Activated CD4-positive, alpha-beta T cell treated with anti-CD3 and anti-CD28 coated beads for 24 hours (primary cell): ENCODE results near the gene UBE2N.

ENCODE experiments used
- DNase-seq, 2 donors: peaks; one replicate each; pipeline ENCODE4 v3.0.0-alpha.2; 2020; ENCODE audit warnings: low read depth in 2 of 2

UBE2N gene

GRCh38 chr12:93441617-93442410 is at the start of gene UBE2N:
Gene UBE2N (minus strand): TSS chr12:93441947. CDS start chr12:93441884, 63 bp downstream.
- peak; percentile 93 to 95 for DNase-seq

- DNase-seq: no peak
Measured at GRCh38 chr12:93484315-93484981, 42.7 kb upstream of the UBE2N start.

- DNase-seq: no peak
Measured at GRCh38 chr12:93483151-93483807, 41.5 kb upstream of the UBE2N start.

GRCh38 chr12:93482721-93483120 is 41.0 kb upstream of the UBE2N start:
- DNase-seq: no peak

GRCh38 chr12:93476555-93476954 is 34.8 kb upstream of the UBE2N start:
- DNase-seq: no peak

- no peak for DNase-seq
Measured at GRCh38 chr12:93469386-93469785, 27.6 kb upstream of the UBE2N start.

GRCh38 chr12:93468008-93468371 is 26.2 kb upstream of the UBE2N start:
- no peak for DNase-seq

GRCh38 chr12:93467351-93468007 is 25.7 kb upstream of the UBE2N start, which contains the start of gene MRPL42:
Gene MRPL42 (plus strand): TSS chr12:93467514. CDS start chr12:93469286, 1,772 bp downstream.
- peak; percentile 88 for DNase-seq

GRCh38 chr12:93466625-93467350 is 25.0 kb upstream of the UBE2N start:
- DNase-seq: no peak

GRCh38 chr12:93465841-93466240 is 24.1 kb upstream of the UBE2N start:
- no peak for DNase-seq

- DNase-seq: no peak
Measured at GRCh38 chr12:93461503-93461902, 19.8 kb upstream of the UBE2N start.

- DNase-seq: no peak
Measured at GRCh38 chr12:93460902-93461301, 19.2 kb upstream of the UBE2N start.

- DNase-seq: no peak
Measured at GRCh38 chr12:93460003-93460402, 18.3 kb upstream of the UBE2N start.

GRCh38 chr12:93459097-93459496 is 17.4 kb upstream of the UBE2N start:
- no peak for DNase-seq

GRCh38 chr12:93456077-93456476 is 14.3 kb upstream of the UBE2N start:
- no peak for DNase-seq

- DNase-seq: no peak
Measured at GRCh38 chr12:93453633-93454032, 11.9 kb upstream of the UBE2N start.

GRCh38 chr12:93451423-93452158 is 9.8 kb upstream of the UBE2N start:
- no peak for DNase-seq

GRCh38 chr12:93449277-93449676 is 7.5 kb upstream of the UBE2N start:
- DNase-seq: no peak

- no peak for DNase-seq
Measured at GRCh38 chr12:93448796-93449195, 7.0 kb upstream of the UBE2N start.

GRCh38 chr12:93447555-93448290 is 6.0 kb upstream of the UBE2N start:
- no peak for DNase-seq
